Esophagus muscularis mucosa (tissue), 3 donors: ENCODE results near the gene CASP9.

ENCODE experiments used
- POLR2A ChIP-seq: fragments of 450-650 bp; IDR thresholded peaks from one replicate; pipeline ENCODE4 v1.6.1; 2017; ENCODE audit warnings: antibody characterized with exemption, moderate library complexity, mild to moderate bottlenecking, low read depth
- POLR2AphosphoS5 ChIP-seq, 2 donors: sonication (generic); formaldehyde crosslinking; IDR thresholded peaks; one replicate each; pipeline ENCODE4 v1.6.1; 2017; ENCODE audit warnings: antibody characterized with exemption in 2 of 2
- TF ChIP-seq, protein P1 (sequence below), 3 experiments: fragments of 200-600 bp in 2 of 3; fragments of 450-650 bp in 1 of 3; sonication (generic) in 2 of 3; IDR thresholded peaks; one replicate each; pipeline ENCODE4 v1.5.1; 2017 to 2019; ENCODE audit warnings: antibody characterized with exemption in 3 of 3, mild to moderate bottlenecking in 2 of 3, moderate library complexity in 1 of 3

DNA sequence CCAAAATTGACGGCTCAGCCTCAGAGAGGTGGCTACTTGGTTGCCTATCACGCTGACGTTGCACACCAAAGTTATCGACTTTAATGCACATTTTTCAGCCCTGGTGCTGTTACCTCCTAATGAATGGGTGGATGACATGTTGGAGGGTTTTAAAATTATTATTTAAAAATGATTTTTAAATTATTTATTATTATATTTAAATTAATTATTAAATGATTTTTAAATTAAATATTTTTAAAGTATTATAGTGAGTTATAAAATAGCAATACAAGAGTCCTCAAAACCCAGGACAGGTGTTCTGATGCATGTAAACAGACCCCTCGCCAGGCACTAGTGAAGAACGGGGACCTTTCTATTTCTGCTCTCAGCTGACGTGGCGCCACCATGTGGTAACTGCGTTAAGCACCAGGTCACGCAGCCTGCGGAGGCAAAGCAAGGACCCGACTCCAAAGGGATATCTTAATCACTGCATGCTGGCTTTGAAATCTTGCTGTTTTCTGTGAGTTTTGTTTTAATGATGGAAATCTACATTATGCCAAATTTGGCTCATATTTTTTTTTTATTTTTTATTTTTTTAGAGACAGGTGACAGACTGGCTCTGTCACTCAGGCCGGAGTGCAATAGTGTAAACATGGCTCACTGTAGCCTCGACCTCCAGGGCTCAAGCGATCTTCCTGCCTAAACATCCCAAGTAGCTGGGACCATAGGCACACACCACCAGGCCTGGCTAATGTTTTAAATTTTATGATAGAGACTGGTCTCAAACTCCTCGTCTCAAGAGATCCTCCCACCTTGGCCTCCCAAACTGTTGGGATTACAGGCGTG is 22.6 kb downstream of the CASP9 start:
- TF ChIP-seq, protein P1, sequence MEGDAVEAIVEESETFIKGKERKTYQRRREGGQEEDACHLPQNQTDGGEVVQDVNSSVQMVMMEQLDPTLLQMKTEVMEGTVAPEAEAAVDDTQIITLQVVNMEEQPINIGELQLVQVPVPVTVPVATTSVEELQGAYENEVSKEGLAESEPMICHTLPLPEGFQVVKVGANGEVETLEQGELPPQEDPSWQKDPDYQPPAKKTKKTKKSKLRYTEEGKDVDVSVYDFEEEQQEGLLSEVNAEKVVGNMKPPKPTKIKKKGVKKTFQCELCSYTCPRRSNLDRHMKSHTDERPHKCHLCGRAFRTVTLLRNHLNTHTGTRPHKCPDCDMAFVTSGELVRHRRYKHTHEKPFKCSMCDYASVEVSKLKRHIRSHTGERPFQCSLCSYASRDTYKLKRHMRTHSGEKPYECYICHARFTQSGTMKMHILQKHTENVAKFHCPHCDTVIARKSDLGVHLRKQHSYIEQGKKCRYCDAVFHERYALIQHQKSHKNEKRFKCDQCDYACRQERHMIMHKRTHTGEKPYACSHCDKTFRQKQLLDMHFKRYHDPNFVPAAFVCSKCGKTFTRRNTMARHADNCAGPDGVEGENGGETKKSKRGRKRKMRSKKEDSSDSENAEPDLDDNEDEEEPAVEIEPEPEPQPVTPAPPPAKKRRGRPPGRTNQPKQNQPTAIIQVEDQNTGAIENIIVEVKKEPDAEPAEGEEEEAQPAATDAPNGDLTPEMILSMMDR (IDR thresholded peaks at IDR 0.05), result peak; percentile 44 to 71 (median 58)
- TF ChIP-seq POLR2AphosphoS5 (IDR thresholded peaks at IDR 0.05) (no peak), POLR2A (no peak)
